DMS53 treated with DMSO at 0.1 percent for 48 hours (cell line): ENCODE data around the gene METTL6.
"Not testable (repeated sequence)": the region's sequence is repeated elsewhere in the genome, so short reads cannot be mapped to it uniquely, and the experiment has no call there.

Experiments used
- DNase-seq: peaks from one replicate; lab custom pipeline; 2025; ENCODE audit not compliant: unreplicated experiment; lab: John Stamatoyannopoulos, UW

METTL6 gene

GRCh38 chr3:15375461-15376000, 51.8 kb downstream of the METTL6 start:
- no peak for DNase-seq

DNA sequence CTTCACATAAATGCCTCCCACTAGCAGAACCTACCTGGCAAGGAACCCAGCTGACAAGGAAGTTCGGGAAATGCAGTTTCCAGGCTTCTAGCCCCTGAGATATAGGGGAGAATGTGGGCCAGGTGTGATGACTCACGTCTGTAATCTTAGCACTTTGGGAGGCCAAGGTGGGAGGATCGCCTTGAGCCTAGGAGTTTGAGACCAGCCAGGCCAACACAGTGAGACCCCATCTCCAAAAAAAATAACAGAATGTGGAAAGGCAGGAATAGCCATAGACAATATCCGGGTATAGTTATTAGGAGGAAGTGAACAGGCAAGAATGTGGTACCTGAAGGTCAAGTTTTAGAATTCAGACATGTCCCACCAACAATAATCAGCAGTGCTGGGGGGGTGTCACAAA, 54.4 kb downstream of the METTL6 start:
- DNase-seq, result no peak

GRCh38 chr3:15368561-15369135, 58.7 kb downstream of the METTL6 start:
- DNase-seq, result no peak

DNA sequence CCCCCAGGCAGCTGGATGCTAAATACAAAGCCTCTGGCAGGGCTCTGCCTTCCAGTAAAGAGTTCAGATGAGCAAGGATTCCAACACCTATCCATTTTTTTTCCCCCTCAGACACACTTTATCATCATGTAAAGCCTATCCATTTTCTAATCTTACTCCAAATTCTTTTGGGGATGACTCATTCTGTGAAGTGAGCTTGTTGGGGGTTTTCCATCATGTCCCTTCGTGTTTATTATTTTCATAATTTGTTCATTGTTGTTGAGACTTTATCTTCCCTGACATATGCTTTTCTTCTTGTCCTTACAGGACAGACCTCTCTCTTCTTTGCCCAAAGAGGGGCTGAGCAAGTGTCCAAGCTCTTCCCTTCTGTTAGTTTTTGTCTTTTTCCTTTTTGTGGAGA, 60.3 kb downstream of the METTL6 start:
- DNase-seq, result no peak

- not testable (repeated sequence) for DNase-seq
Measured at GRCh38 chr3:15364078-15364477, 63.3 kb downstream of the METTL6 start.

GRCh38 chr3:15361494-15362214, 65.7 kb downstream of the METTL6 start:
- DNase-seq, result no peak

DNA sequence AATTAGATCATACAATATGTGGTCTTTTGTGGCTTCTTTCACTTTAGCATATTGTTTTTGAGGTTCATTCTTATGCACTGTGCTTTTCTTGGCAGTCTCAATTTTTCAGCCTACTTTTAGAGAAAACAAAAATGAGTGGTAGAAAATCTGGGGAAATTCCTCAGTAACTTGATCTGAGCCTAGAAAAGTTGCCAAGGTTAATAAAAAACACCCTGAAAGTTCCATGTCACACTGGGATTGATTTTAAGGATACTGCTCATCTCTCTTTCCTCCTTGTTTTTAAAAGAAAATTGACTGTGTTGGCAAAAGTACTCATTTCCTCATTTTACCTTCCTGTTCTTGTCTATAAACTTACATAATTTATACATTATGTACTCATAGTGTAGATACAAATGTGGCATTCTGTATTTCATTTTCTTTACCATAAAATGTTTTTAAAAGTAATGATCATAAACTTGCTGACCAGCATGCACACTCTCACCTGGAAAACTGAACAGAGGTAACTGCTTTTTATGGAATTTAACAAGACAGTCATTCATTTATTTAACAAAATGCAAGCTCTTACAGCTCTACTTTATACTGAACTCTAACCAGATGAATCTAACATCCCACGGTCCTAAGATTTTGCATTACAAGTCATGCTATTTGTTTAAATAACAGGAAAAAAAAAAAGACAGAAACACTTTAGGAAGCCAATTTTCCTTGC, 66.4 kb downstream of the METTL6 start:
- no peak for DNase-seq
